Measurements from ENCODE around the gene MN1. TPM values are rescaled to one million over a fixed set of nuclear protein-coding genes. Genes with fewer than 3 reads are reported as not detected.

The MN1 gene
- total RNA-seq, 2 experiments from 2014 or later, result 0.12 TPM; not detected in 1

DNA sequence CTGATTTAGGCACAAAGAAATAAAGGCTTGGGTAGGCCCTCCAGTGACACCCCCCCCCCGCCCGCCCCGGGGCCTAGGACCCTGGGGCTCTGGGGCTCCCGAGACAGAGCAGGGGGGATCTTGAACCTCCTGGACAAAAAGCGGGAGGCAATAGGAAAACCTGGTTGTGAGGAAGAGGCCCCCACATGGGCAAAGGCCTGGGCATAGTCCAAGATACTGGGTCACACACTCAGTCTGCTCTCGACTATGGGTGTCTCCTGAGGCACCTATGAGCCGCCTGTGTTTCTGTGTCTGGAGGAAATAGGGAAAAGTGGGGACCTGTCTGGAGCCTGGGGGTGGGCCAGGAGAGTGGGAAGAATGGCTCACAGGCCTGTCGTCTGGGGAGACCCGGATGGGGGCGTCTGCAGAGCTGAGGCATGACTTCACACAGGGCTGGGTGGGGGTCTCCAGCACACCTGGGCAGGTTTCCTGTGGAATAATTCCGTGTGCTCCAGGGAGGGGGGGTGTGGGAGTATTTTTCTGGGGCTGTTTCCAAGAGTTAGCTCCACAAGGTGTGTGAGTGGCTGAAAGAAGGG lies 2.4 kb upstream of the MN1 start:
- CTCF ChIA-PET, result interaction anchor here (0.5 kb wide), 1 partner anchor 1128 kb away, joined by 5 read pairs; no protein-coding TSS in a partner anchor

GRCh38 chr22:27802346-27803073 lies 954 bp upstream of the MN1 start:
- DNase-seq, result no peak
- Mint-ChIP-seq H3K4me3 (peak overlapping the region; percentile 74), H3K27ac (no peak overlapping the region), H3K27me3 (ENCODE audit: low read depth) (peaks cover 15% of the 10 kb centered on the region), H3K9me3 (no peaks in the 10 kb centered on the region), H3K36me3 (ENCODE audit: low read depth) (no peaks in the 10 kb centered on the region), H3K4me1 (ENCODE audit: low read depth) (peaks cover 11% of the 10 kb centered on the region)
- CTCF ChIA-PET, result no interaction called here
- intact Hi-C loops (cut with micrococcal nuclease), result loop anchor here (10.0 kb wide), 4 partner anchors 398 to 1128 kb away; no protein-coding TSS in a partner anchor

More for the DNA sequence above, 2.4 kb upstream of the MN1 start:
- H3K4me3 Mint-ChIP-seq, result no peak overlapping the region
- no peak for DNase-seq
- no peaks in the 10 kb centered on the region for H3K9me3 Mint-ChIP-seq
- peaks cover 11% of the 10 kb centered on the region for H3K4me1 Mint-ChIP-seq (ENCODE audit: low read depth)
- intact Hi-C loops (cut with micrococcal nuclease), result loop anchor here (10.0 kb wide), 4 partner anchors 399 to 1129 kb away; no protein-coding TSS in a partner anchor
- H3K27ac Mint-ChIP-seq, result no peak overlapping the region
- peaks cover 16% of the 10 kb centered on the region for H3K27me3 Mint-ChIP-seq (ENCODE audit: low read depth)
- no peaks in the 10 kb centered on the region for H3K36me3 Mint-ChIP-seq (ENCODE audit: low read depth)

- Mint-ChIP-seq H3K9me3 (no peaks in the 10 kb centered on the region), H3K36me3 (ENCODE audit: low read depth) (no peaks in the 10 kb centered on the region), H3K4me3 (peak overlapping the region; percentile 74), H3K4me1 (ENCODE audit: low read depth) (peaks cover 11% of the 10 kb centered on the region), H3K27me3 (ENCODE audit: low read depth) (peaks cover 15% of the 10 kb centered on the region), H3K27ac (no peak overlapping the region)
- intact Hi-C loops (cut with micrococcal nuclease), result loop anchor here (10.0 kb wide), 4 partner anchors 396 to 1126 kb away; no protein-coding TSS in a partner anchor
- DNase-seq, result peak; percentile 29
- CTCF ChIA-PET, result interaction anchor here (0.6 kb wide), 1 partner anchor 25 kb away, joined by 4 read pairs; no protein-coding TSS in a partner anchor
Observed at GRCh38 chr22:27801202-27801615, 347 bp downstream of the MN1 start.

DNA sequence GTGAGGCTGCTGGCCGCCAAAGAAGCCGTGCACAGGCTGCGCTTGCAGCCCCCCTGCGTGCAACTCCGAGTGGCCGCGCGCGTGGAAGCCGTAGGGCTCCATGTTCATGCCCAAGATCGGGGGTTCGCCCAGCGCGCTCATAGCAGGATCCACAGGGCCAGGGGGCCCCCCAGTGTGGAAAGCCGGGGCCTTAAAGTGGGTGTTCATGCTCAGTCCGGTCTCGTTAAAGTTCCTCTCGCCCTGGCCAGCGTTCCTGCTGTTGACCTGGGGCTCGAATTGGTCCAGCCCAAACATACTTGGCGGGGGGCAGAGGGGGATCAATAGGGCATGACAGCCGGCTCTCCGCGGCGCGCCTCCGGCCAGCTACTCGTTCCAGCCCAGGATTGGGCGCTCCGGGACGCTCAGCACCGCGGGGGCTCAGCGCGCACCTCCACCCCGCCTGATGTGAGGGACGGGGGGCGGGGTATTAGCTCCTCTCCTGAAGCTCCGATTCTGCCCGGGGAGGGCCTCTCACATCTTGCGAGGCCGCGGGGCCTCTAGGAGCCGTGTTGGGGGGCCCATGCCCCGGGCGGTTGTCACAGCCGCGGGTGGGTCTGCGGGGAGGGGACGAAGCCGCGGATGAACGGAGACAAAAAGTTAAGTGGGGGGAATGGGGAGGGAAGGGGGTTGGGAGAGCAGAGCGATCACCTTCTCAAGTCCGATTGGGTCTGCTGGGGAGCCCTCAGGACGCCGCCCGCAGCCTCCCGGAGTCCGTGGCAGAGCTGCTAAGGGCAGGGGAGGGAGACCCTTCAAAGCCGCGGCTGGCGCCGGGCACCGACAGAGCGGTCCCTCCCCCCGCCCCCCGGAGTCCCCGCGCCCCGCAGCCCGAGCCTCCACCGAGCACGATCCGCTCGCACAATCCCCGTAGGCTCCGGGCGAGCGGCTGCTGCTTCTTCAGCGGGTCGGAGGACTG lies 1.0 kb downstream of the MN1 start:
- Mint-ChIP-seq H3K27ac (no peak overlapping the region), H3K27me3 (ENCODE audit: low read depth) (peaks cover 14% of the 10 kb centered on the region), H3K36me3 (ENCODE audit: low read depth) (no peaks in the 10 kb centered on the region), H3K9me3 (no peaks in the 10 kb centered on the region), H3K4me1 (ENCODE audit: low read depth) (peaks cover 11% of the 10 kb centered on the region), H3K4me3 (peak overlapping the region; percentile 74)
- DNase-seq, result no peak
- intact Hi-C loops (cut with micrococcal nuclease), result loop anchor here (10.0 kb wide), 4 partner anchors 396 to 1126 kb away; no protein-coding TSS in a partner anchor
- CTCF ChIA-PET, result interaction anchor here (0.9 kb wide), 1 partner anchor 215 kb away, joined by 3 read pairs; no protein-coding TSS in a partner anchor

DNA sequence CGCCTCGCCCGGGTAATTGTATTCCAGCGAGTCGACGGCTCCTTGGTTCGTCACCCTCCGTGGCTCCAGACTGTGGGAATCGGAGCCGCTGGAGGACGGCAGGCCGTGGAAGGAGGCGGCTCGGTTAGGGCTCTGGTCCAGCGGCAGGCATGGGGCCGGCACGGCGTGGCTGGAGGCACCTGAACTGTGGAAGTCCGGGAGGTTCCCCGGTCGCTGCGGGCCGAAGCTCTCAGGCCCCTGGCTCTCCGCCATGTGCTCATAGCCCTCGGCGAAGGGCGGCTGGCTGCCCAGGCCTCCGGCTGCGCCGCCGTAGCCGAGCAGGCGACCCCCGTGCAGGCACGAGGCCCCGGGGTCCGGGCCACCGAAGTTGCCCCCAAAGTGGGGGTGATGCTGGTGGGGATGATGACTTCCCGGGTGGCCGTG lies 1.7 kb downstream of the MN1 start:
- peaks cover 11% of the 10 kb centered on the region for H3K4me1 Mint-ChIP-seq (ENCODE audit: low read depth)
- intact Hi-C loops (cut with micrococcal nuclease), result loop anchor here (10.0 kb wide), 4 partner anchors 395 to 1125 kb away; no protein-coding TSS in a partner anchor
- no peak for DNase-seq
- no peaks in the 10 kb centered on the region for H3K9me3 Mint-ChIP-seq
- peaks cover 8% of the 10 kb centered on the region for H3K27me3 Mint-ChIP-seq (ENCODE audit: low read depth)
- no peak overlapping the region for H3K27ac Mint-ChIP-seq
- CTCF ChIA-PET, result interaction anchor here (0.9 kb wide), 1 partner anchor 215 kb away, joined by 3 read pairs; no protein-coding TSS in a partner anchor
- no peaks in the 10 kb centered on the region for H3K36me3 Mint-ChIP-seq (ENCODE audit: low read depth)
- H3K4me3 Mint-ChIP-seq, result no peak overlapping the region

- intact Hi-C loops (cut with micrococcal nuclease), result no loop called here
- Mint-ChIP-seq H3K4me1 (ENCODE audit: low read depth) (peaks cover 8% of the 10 kb centered on the region), H3K9me3 (no peaks in the 10 kb centered on the region), H3K27ac (no peak overlapping the region), H3K27me3 (ENCODE audit: low read depth) (peaks cover 4% of the 10 kb centered on the region), H3K4me3 (peak overlapping the region; percentile 4), H3K36me3 (ENCODE audit: low read depth) (no peaks in the 10 kb centered on the region)
- CTCF ChIA-PET, result no interaction called here
- DNase-seq, result no peak
Observed at GRCh38 chr22:27799015-27799826, 2.3 kb downstream of the MN1 start.

DNA sequence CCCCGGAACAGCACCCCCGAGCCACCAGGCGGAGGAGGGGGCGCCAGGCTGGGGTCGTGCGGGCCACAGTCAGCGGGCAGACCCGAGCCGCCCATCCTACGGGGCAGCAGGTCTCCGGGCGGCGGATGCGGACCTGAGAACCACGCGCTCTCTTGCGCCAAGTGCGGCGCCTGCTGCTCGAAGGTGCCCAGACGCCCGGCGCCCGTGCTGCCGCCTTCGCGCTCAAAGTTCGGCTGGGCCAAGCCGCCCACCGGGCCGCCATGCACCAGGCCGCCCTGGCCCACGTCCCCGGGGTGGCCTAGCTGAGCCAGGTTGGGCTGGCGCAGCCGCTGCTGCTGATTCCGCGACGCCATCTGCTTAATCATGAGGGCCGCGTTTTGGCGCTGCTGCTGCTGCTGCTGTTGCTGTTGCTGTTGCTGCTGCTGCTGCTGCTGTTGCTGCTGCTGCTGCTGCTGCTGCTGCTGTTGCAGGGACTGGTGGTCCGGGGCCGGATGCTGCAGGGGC lies 3.0 kb downstream of the MN1 start:
- Mint-ChIP-seq H3K27ac (no peak overlapping the region), H3K4me1 (ENCODE audit: low read depth) (peaks cover 8% of the 10 kb centered on the region), H3K27me3 (ENCODE audit: low read depth) (peaks cover 3% of the 10 kb centered on the region), H3K36me3 (ENCODE audit: low read depth) (no peaks in the 10 kb centered on the region), H3K4me3 (peak overlapping the region; percentile 4), H3K9me3 (no peaks in the 10 kb centered on the region)
- intact Hi-C loops (cut with micrococcal nuclease), result no loop called here
- no peak for DNase-seq
- CTCF ChIA-PET, result no interaction called here

GRCh38 chr22:27797520-27798391 lies 3.8 kb downstream of the MN1 start:
- intact Hi-C loops (cut with micrococcal nuclease), result no loop called here
- Mint-ChIP-seq H3K9me3 (no peaks in the 10 kb centered on the region), H3K4me1 (ENCODE audit: low read depth) (peaks cover 7% of the 10 kb centered on the region), H3K27ac (no peak overlapping the region), H3K27me3 (ENCODE audit: low read depth) (peaks cover 2% of the 10 kb centered on the region), H3K36me3 (ENCODE audit: low read depth) (no peaks in the 10 kb centered on the region), H3K4me3 (no peak overlapping the region)
- CTCF ChIA-PET, result no interaction called here
- no peak for DNase-seq

DNA sequence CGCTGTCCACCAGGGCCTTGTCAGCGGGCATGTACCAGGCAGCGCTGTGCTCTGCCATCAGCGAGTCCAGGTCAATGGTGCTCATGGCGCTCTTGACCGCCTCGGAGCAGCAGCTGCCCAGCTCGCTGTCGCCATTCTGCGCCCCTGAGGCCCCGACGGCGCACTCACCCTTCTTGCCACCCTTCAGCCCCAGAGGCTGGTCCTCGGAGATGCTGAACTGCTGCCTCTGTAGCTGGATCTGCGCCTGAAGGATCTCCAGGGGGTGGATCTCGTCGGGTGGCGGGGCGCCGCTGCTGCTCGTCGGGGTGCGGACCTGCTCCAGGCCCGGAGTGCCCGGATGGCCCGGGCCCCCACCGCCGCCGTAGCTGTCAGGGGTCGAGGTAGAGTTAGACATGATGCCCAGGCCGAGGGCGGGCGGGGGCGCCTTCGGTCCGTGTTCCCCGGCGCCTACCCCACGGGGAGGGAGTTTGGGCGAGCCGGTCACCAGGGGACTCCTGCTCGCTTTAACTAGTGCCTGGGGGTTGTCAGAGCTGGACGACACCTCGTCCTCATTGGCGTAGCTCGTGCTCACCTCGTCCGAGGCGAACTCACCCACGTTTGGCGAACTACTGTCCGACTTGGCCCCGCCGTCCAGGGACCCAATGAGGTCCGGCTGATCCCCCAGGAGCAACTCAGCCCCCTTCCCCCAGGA lies 4.6 kb downstream of the MN1 start:
- Mint-ChIP-seq H3K27ac (no peak overlapping the region), H3K4me1 (ENCODE audit: low read depth) (no peaks in the 10 kb centered on the region), H3K4me3 (no peak overlapping the region), H3K27me3 (ENCODE audit: low read depth) (no peaks in the 10 kb centered on the region), H3K36me3 (ENCODE audit: low read depth) (no peaks in the 10 kb centered on the region), H3K9me3 (no peaks in the 10 kb centered on the region)
- CTCF ChIA-PET, result no interaction called here
- DNase-seq, result no peak
- intact Hi-C loops (cut with micrococcal nuclease), result no loop called here

GRCh38 chr22:27795696-27796517 lies 5.6 kb downstream of the MN1 start:
- Mint-ChIP-seq H3K36me3 (ENCODE audit: low read depth) (no peaks in the 10 kb centered on the region), H3K27me3 (ENCODE audit: low read depth) (no peaks in the 10 kb centered on the region), H3K4me1 (ENCODE audit: low read depth) (no peaks in the 10 kb centered on the region), H3K9me3 (no peaks in the 10 kb centered on the region), H3K27ac (no peak overlapping the region), H3K4me3 (no peak overlapping the region)
- intact Hi-C loops (cut with micrococcal nuclease), result no loop called here
- DNase-seq, result no peak
- CTCF ChIA-PET, result interaction anchor here (0.6 kb wide), 1 partner anchor 1364 kb away, joined by 3 read pairs; no protein-coding TSS in a partner anchor

All from activated naive CD4-positive, alpha-beta T cell treated with anti-CD3 and anti-CD28 coated beads for 36 hours (primary cell).